HT-29 (cell line): Measurements from ENCODE around the gene MN1. TPM values are rescaled to one million over a fixed set of nuclear protein-coding genes. Genes with fewer than 3 reads are reported as not detected.
"Not testable (repeated sequence)": the region's sequence is repeated elsewhere in the genome, so short reads cannot be mapped to it uniquely, and the experiment has no call there.

Experiments used
- DNase-seq: peaks from one replicate; pipeline ENCODE4 v3.0.0-alpha.2; 2015; ENCODE audit warnings: low spot score
- total RNA-seq: library from RNA; depleted of rRNA; stranded (reverse); fragments of >200 nt; shearing (Covaris generic); gene quantifications from 2 replicates; pipeline ENCODE4 v1.2.3, GENCODE V29; 2014

The MN1 gene
- total RNA-seq, 1 experiment from 2014 or later = not detected

DNA sequence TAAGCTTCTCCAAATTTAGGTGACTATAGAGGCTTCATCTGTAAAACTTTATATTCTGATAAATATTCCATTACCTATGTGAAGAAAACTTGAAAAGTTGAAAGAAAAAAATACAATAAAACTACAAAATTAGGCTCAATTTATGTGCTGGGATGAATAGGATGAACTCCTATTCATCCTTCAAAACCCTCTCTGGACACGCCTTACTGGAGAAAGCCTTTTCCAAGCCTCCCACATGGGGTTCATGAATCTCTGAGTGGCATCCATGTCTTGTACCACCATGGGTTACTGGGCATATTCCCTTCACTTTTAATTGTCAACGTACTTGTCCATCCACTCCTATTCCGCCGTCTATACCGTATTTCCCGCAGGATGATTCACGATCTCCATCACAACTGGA, 55.7 kb downstream of the MN1 start:
- DNase-seq = no peak

DNA sequence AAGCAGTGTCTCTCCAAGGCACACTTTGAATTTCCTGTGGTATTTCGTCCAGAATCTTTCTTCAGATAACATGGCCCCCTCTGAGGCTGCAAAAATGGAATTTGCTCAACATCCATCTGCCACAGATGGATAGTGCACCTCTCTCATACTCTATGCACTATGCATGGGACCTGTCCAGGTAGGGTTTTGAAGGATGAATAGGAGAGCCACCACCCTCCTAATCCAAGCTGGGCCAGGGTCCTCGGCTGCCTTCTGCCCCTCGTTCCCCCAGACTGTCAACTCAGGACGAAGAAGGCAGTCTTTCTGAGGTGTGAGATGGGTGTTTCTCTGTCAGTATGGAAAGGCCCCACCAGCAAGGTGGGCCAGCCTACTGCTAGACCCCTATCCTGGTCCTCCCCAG, 56.4 kb downstream of the MN1 start:
- DNase-seq = no peak

DNA sequence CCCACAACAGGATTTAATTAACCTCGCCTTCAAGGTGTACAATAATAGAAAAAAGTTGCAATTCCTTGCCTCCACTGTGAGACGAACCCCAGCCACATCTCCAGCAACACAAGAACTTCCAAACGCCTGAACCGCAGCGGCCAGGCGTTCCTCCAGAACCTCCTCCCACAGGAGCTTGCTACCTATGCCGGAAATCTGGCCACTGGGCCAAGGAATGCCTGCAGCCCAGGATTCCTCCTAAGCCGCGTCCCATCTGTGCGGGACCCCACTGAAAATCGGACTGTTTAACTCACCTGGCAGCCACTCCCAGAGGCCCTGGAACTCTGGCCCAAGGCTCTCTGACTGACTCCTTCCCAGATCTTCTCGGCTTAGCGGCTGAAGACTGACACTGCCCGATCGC, 57.5 kb downstream of the MN1 start:
- not testable (repeated sequence) for DNase-seq

DNA sequence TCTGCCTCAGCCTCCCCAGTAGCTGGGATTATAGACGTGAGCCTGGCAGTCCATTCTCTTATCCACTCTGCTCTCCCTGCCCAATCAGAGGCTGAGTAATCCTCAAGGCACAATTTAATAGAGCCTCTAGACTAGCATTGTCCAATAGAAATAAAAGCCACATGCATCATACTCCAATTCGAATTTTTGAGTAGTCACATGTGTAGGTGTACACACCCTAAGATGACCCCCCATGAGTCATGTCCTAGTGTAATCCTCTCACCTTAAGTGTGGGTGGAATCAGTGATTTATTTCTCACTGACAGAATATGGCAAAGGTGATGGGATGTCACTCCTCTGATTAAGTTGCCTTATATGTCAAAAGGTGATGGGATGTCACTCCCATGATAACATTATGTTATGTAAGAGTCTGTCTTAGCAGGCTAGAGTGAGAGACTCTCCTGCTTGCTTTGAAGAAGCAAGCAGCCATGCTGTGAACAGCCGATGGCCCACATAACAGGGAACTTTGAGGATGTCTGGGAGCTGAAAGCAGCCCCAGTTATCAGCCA, 61.3 kb downstream of the MN1 start:
- no peak for DNase-seq

DNA sequence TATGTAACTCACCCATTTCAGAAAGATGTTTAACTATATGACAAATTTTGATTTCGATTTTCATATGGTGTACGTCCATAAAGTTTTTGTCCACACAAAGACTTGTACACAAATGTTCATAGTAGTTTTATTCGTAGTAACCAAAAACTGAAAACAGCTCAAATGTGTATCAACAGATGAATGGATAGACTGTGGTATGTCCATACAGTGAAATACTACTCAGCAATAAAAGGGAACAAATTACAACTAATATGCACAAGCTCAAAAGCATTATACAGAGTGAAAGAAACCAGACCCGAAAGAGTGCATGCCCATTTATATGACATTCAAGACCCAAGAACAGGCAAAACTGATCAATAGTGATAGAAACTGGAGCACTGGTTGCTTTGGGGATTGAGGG, 64.0 kb downstream of the MN1 start:
- DNase-seq = no peak

DNA sequence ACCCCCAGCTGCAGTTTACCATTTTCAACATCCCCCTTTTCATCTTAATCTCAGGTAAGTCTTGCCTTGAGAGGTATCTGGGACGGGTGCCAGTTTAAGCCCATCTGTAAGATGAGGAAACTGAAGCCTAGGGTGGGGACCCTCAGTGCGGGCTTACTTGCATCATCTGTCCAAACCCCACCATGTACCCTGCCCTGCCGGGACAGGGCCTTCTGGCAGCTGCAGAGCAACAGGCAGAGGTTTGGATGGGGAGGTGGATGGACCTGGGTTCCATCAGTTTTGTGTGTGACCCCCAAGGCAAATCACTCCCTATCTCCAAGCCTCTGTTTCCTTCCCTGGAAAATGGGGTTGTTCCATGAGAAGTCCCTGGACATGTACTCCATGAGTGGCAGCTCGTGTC, 67.5 kb downstream of the MN1 start:
- DNase-seq = no peak

DNA sequence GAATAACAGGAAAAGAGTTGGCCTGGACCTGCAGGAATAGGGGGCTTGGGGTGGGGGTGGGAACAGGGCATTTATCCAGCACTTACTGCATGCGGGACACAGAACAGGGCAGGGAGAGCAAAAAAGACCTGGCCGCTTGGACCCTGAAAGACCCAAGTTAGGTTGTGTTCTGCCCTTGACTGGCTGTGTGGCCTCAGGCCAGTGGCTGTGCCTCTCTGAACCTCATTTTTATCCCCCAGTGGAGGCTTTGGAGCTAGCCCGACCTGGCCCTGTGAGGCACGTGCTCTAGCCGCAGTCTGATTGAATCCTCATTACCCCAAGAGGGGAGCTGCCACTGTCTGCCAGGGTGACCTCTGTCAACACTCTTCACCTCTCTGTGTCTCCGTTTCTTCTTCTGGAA, 68.7 kb downstream of the MN1 start:
- no peak for DNase-seq

DNA sequence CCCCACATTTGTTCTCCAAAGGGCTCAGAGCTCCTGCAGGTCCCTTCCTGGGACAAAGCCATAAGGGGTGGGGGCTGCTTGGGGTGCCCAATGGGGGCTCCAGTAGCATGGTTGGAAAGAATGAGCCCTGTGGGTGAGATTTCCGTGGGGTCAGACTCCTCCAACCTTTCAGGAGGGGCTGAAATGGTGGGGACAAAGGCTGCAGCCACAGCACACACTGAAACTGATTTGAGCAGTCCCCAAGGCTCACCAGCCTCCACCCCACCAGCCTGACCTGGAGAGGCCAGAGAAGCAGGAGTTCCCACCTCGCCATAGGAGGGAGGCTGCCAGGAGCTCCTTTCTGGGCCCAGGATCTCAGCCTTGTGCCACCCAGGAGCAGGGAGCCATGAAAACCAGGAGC, 69.2 kb downstream of the MN1 start:
- no peak for DNase-seq

DNA sequence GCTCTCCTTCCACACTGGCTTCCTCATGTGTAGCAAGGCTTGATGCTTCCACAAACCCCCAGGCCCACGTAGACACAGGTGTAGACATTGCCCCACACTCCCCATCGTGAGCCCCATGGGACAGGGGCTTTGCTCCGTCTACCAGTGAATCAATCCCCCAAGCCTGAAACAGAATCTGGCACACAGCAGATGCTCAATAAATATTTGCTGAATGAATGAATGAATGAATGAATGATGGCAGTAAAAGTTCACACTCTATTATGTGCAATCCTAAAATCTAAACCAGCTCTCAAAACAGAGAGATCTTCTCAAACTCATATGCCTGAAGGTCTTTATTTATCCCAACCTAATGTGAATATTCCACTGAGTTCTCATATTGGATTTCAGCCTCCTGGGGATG, 69.9 kb downstream of the MN1 start:
- DNase-seq = no peak

DNA sequence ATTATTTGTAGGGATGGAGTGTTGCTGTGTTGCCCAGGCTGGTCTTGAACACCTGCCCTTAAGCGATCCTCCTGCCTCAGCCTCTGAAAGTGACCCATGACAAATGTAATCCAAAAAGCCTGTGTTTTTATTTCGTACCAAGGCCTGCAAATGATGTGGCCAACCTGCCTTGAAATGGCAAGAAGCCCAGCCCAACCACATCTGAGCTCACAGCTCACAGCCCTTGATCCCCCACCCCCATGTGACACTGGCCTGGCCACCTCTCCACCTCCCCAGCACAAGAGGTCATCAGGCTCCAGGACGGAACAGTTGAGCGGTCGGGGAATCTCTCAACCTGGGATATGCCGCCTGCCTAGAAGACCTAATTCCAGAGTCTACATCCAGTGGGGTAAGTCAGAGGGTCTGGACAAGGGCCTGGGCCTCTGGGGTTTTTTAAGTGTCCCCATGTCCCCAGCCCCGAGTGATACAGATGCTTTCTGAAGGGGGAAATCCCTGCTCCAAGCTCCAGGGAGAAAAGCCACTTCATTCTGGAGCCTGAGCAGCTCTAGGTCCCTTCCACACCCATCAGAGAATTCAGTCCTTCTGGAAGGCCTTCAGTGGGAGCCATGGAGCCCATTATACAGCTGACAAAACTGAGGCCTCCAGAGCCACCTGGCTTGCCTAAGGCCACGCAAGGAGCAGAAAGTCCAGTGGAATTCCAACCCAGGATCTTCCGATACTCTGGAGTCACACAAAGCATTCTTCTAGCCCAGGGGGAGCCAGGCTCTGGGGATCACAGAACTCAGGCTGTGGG, 70.7 kb downstream of the MN1 start:
- DNase-seq = no peak

DNA sequence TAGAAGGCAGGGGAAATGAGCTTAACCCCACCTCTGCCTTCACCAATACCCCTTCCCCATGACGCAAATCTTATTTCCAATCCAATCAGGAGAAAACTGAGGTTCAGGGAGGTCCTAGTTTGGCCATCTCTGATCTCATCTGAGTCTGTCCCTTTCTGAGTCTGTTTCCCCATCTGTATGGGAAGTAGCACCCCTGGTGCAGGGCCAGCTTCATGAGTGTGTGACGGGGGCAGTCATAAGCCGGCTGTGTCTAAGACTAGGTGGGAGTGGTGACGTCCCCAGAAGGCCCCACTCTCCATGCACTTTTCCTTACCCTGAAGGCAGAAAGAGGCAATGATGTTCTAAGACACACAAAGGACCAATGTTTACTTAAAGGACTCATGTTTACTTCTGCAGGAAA, 72.3 kb downstream of the MN1 start:
- no peak for DNase-seq

DNA sequence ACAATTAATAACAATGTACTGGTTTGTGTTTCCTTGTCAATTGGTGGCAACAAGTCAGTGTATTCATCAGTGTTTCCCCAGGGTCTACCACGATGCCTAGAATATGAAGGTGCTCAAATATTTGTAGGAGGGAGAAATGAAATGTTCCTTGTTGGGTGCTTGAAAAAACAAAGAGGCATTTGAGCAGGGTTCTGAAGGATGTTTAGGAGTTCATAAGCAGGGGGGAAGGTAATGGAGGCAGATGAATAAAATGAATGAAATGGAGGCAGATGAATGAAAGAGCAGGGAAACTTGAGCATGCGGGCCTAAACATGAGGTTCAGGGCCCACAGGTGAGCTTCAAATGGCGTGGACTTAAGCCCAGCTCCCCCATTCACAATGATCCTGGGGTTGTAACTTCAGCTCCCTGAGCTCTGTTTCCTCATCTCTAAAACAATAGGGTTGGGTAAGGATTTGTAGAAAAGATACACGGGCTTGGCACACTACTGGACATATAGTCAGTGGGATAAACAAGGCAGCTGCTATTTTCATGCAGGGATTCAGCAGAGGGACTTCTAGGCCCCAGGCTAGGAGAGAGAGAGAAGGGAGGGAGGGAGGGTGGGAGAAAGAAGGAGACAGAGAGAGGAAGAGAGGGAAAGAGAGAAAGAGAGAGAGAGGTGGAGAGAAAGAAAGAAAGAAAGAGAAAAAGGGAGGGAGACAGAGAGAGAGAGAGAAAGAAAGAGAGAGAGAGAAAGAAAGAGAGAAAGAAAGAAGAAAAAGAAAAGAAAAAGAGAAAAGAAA, 73.7 kb downstream of the MN1 start:
- DNase-seq = no peak

DNA sequence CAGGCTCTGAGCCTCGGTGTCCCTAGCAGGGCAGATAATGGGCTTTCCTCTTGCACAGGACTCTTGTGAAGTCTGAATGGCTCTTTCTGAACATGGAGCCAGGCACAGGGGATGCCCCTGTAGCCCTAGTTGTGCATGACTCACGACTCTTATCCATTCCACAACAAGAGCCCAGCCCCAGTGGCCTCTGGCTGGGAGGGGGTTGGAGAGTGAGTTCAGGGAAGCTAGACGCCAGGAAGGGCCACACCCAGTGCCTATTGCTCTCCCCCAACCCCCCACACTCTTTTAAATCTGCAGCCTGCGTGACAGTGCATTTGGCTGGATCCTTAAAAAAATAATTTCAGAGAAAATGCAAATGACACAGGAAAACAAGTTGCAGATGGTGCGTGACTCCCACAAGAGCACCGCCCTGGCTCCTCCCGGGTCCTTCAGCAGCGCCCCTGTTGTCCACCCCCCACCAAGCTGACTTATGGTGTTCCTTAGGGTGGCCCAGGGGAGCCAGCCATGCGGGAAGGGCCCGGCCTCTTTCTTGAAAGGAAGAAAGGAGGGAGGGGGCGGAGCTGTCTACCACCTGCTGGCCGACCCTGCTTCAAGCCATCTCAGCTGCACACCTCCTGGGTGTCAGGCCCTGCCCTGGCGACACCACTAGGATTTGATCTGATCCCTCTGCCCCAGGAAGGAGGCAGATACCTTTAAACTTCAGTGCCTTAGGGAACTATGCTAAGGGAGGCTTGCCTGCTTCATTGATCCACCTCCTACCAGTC, 74.7 kb downstream of the MN1 start:
- DNase-seq = no peak

DNA sequence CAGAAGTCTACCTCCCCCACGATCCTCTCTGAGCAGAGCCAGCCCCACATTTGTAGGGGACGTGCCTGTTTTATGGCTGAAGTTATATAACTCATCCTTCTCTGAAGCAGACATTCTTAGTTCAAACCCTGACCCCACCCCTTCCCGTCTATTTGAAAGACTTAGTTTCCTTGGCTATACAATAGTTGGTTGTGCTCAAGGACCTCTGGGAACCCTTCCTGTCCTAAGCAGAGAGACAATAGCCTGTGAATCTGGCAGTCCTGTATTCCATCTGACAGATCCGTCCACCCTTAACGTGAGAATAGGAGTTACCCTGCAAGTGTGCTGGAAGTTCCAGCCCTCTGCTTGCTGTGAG, 75.2 kb downstream of the MN1 start:
- no peak for DNase-seq

DNA sequence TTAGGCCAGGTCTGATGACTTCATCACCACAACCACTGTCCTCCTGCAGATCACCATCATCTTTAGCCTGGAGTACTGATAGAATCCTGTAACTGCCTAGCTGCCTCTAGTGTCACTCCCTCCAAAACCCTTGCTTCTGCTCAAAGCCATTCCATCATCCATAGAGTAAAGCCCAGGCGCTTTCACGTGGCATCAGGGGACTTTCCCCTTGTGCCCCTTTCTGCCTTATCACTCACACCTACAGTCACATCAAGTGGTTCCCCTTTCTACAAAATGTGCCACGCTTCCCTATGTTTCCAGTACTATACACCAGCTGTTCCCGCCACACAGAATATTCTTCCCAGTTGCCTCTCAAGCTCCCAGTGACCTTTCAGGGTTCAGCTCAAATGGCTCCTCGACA, 75.9 kb downstream of the MN1 start:
- DNase-seq = no peak

DNA sequence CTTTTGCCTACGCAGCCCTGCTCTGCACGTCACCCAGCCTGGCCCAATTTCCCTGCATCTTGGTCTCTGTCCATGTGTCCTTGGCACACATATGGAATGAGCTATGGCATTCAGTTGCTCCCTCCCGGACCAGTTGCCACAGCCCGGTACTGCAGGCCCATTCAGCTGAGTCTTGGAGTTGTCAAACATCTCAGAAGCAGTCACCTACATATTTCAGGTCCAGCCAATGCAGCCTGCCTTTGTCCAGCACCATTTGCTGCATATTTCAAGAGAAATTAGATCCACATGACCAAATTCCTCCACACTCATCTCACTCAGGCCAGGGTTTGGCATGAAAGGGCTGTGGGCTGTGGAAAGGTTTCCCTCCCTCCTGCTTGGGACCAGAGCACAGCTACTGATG, 76.8 kb downstream of the MN1 start:
- no peak for DNase-seq

DNA sequence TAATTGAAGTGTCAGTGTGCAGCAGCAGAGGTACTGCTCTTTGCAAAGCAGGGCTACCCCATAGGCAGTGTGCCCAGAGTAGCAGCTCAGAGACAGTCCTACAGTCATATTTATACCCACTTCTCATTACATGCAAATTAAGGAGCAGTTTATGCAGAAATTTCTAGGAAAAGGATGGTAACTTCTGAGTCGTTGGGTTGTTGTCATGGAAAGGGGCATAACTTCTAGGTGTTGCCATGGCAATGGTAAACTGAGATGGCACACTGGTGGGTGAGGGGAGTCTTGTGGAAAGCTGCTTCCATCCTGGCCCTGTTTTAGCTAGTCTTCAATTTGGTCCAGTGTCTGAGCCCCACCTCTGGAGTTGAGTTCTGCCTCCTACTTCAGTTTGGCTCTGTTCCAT, 77.4 kb downstream of the MN1 start:
- DNase-seq = no peak

DNA sequence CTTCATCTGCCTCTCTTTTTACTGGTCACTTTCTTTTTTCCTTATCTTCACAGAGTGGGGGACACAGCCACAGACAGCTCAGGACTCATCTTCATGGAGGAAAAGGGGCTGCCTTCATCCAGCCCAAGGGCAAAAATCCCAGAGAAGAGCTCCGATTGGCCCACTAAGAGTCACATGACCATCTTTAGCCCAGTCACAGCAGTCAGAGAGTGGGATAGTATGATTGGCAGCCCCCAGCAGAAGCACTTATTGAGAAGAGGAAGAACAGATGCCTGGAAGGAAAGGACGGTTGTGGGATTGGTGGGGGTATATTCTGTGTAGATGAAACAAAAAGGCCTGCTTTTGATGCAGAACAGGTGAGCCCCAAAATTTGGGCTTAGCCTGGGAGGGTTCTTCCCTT, 77.8 kb downstream of the MN1 start:
- DNase-seq = no peak

DNA sequence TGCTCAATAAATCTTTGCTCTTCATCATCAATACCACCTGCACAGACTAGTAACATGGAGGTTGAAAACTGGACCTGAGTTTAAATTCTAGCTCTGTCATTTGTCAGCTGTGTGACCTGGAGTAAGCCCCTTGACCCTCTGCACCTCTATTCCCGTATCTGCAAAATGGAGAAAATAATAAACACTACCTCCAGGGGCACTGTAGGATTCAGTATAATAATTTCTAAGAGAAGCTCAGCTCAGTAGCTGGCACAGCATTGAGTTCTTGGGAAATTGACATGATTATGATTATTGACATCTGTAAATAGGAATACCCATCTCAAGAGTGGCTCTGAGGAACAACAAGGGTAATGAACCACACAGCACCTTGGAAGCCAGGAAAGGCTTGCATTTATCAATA, 78.4 kb downstream of the MN1 start:
- no peak for DNase-seq

DNA sequence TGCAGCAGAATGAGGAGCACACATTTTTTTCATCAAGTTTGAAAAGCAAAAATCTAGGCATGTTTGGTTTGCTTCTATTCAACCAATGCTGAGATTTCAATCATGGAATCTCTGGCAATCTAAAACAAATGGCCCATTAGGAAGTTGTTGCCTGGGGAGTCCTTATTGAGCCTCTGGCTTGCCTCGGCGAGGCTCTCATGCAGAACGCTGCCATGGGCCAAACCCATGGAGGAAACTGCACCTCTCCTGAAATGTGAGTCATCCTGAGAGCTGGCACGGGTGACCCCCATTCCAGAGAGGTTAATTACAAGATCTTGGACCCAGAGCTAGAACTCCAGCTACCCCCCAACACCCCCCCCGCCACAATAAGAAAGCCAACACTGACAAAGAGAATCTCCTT, 80.7 kb downstream of the MN1 start:
- DNase-seq = no peak

DNA sequence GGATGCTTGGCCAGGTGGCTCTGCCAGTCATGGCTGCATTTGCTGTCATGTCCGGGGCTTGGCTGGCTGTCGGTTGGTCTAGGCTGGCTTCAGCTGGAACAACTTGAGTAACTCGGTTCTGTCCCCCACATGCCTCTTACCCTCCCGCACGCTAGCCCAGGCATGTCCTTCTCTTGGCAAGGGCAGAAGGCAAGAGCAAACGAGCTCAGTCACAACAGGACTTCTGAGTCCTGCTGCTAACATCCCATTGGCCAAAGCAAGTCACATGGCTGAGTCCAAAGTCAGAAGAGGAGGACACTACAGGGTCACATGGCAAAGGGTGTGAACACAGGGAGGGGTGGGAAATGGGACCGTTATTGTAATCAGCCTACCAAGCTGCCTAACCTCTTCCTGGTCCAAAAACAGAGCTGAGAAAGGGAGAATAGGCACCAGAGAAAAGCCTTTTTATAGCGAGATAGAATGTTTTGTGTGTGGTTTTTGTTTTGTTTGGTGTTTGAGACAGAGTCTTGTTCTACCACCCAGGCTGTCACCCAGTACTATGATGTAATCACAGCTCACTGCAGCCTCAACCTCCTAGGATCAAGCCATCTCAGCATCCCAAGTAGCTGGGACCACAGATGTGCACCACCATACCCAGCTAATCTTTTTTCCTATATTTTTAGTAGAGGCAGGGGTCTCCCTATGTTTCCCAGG, 81.9 kb downstream of the MN1 start:
- no peak for DNase-seq

DNA sequence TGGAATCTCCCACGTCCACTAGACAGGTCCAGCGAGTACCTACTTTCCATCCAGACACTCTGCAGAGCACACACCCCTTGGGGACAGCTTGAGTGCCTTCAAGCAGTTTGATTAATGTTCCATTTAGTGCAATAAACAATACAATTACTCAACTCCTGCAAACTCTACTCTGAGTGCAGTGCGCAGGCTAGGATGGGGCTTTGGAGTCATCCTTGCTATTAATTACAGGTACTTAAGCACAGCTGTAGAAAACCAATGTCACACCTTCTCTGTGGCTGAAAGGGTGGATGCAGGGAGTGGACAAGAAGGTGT, 82.6 kb downstream of the MN1 start:
- no peak for DNase-seq
